ENCODE data around the gene CNTNAP2. TPM values are rescaled to one million over a fixed set of nuclear protein-coding genes. Genes with fewer than 3 reads are reported as not detected.
"Not testable (repeated sequence)": the region's sequence is repeated elsewhere in the genome, so short reads cannot be mapped to it uniquely, and the experiment has no call there.

The CNTNAP2 gene
- total RNA-seq, 2 donors from 2014 or later, result 4.4 to 8.5 TPM

DNA sequence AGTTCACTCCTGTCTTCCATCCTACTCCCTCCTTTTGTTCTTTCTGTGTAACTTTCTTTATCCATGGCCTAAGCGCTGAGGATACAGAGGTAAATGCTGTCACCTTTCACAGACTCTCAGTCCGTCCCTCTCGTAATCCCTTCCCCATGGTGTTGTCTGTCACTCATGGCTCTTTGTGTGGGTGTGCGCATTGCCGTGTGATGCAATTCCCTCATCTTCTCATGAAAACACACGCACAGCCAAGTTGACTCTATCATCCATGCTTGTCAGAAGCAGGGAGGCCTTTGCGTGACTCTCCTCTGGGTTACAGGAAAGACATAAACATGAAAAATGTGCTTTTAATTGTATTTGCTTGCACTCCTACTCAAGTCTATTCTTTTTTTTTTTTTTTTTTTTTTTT is 2348.3 kb downstream of the CNTNAP2 start:
- H3K27me3 ChIP-seq, result no peaks in the 10 kb centered on the region
- H3K4me1 ChIP-seq, result no peaks in the 10 kb centered on the region
- DNase-seq, result no peak
- no peak overlapping the region for H3K4me3 ChIP-seq
- TF ChIP-seq, protein P1, sequence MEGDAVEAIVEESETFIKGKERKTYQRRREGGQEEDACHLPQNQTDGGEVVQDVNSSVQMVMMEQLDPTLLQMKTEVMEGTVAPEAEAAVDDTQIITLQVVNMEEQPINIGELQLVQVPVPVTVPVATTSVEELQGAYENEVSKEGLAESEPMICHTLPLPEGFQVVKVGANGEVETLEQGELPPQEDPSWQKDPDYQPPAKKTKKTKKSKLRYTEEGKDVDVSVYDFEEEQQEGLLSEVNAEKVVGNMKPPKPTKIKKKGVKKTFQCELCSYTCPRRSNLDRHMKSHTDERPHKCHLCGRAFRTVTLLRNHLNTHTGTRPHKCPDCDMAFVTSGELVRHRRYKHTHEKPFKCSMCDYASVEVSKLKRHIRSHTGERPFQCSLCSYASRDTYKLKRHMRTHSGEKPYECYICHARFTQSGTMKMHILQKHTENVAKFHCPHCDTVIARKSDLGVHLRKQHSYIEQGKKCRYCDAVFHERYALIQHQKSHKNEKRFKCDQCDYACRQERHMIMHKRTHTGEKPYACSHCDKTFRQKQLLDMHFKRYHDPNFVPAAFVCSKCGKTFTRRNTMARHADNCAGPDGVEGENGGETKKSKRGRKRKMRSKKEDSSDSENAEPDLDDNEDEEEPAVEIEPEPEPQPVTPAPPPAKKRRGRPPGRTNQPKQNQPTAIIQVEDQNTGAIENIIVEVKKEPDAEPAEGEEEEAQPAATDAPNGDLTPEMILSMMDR (IDR thresholded peaks at IDR 0.05), result no peak
- intact Hi-C loops (cut with DNase I), result no loop called here
- no peaks in the 10 kb centered on the region for H3K36me3 ChIP-seq
- H3K9ac ChIP-seq (ENCODE audit: low read depth in 2 of 2, low read length in 2 of 2), result no peak overlapping the region
- H3K27ac ChIP-seq, result no peak overlapping the region
- no peaks in the 10 kb centered on the region for H3K9me3 ChIP-seq

DNA sequence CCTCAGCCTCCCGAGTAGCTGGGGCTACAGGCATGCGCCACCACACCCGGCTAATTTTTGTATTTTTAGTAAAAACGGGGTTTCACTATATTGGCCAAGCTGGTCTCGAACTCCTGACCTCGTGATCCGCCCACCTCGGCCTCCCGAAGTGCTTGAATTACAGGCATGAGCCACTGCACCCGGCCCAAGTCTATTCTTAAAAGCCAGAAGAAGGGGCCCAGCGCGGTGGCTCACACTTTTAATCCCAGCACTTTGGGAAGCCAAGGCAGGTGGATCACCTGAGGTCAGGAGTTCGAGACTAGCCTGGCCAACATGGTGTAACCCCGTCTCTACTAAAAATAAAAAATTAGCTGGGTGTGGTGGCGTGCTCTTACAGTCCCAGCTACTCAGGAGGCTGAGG is 2348.8 kb downstream of the CNTNAP2 start:
- H3K36me3 ChIP-seq; H3K27ac ChIP-seq; H3K9me3 ChIP-seq; intact Hi-C loops (cut with DNase I); H3K4me3 ChIP-seq; H3K4me1 ChIP-seq; DNase-seq; H3K27me3 ChIP-seq; H3K9ac ChIP-seq (ENCODE audit: low read depth in 2 of 2, low read length in 2 of 2): not testable (repeated sequence)

DNA sequence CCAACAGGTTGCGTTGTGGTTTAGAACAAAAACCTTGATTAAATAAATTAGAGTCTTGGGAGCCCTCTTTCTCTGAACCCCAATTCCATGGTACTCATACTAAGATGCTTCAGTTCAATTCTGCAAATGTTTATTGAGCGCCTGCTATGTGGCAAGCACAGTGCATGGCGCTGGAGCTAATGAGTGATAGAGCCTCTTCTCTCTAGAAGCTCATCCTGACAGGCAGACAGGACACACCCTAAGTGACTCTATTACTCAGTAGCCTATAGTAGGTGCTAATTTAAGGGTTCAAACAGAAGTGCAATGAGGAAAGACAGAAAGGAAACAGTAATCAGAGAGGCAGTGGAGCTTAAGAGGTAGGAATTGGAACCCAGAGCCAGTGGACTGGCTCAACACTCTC is 2349.5 kb downstream of the CNTNAP2 start:
- no peaks in the 10 kb centered on the region for H3K4me1 ChIP-seq

DNA sequence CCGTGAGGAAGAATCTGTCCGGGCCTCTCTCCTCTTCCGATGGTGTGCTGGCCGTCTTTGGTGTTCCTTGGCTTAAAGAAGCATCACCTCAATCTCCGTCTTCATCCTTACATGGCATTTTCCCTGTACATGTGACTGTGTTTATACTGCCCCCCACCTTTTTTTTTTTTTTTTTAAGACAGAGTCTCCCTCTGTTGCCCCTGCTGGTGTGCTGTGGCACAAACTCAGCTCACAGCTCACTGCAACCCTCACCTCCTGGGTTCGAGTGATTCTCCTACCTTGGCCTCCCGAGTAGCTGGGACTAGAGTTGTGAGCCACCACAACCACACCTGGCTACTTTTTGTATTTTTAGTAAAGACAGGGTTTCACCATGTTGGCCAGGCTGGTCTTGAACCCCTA is 2352.1 kb downstream of the CNTNAP2 start:
- Histone ChIP-seq H3K27ac (no peak overlapping the region), H3K36me3 (no peaks in the 10 kb centered on the region), H3K27me3 (no peaks in the 10 kb centered on the region), H3K4me1 (no peaks in the 10 kb centered on the region), H3K9ac (ENCODE audit: low read depth in 2 of 2, low read length in 2 of 2) (no peak overlapping the region), H3K4me3 (no peak overlapping the region), H3K9me3 (no peaks in the 10 kb centered on the region)
- DNase-seq, result no peak
- intact Hi-C loops (cut with DNase I), result no loop called here
- TF ChIP-seq, protein P1 (IDR thresholded peaks at IDR 0.05), result no peak

More for the DNA sequence above, 2349.5 kb downstream of the CNTNAP2 start:
- Histone ChIP-seq H3K27ac (no peak overlapping the region), H3K9ac (ENCODE audit: low read depth in 2 of 2, low read length in 2 of 2) (no peak overlapping the region), H3K4me3 (no peak overlapping the region), H3K36me3 (no peaks in the 10 kb centered on the region), H3K9me3 (no peaks in the 10 kb centered on the region), H3K27me3 (no peaks in the 10 kb centered on the region)
- DNase-seq, result no peak
- intact Hi-C loops (cut with DNase I), result no loop called here
- TF ChIP-seq, protein P1 (IDR thresholded peaks at IDR 0.05), result no peak

Small RNAs within 50 kb of the gene (microRNA-seq; reads per million reads assigned to microRNA genes)
- not detected for gene MIR548F4
